Peyer's patch (tissue), 4 donors: ENCODE data around the gene CHRM5. TPM values are rescaled to one million over a fixed set of nuclear protein-coding genes. Genes with fewer than 3 reads are reported as not detected.

Source experiments
- DNase-seq, 3 donors: peaks; one replicate each; pipeline ENCODE4 v3.0.0-alpha.2; 2017 to 2019
- H3K27ac ChIP-seq, 4 donors: fragments of 200-600 bp; sonication (generic); one replicate each; pipeline ENCODE4 v1.5.1; 2016 to 2019
- H3K27me3 ChIP-seq, 2 donors: fragments of 200-600 bp; sonication (generic); one replicate each; pipeline ENCODE4 v1.5.1; 2019
- H3K36me3 ChIP-seq, 3 donors: fragments of 200-600 bp; sonication (generic); one replicate each; pipeline ENCODE4 v1.5.1; 2016 to 2019
- H3K4me1 ChIP-seq, 4 donors: fragments of 200-600 bp; sonication (generic); one replicate each; pipeline ENCODE4 v1.5.1; 2016 to 2019
- H3K4me3 ChIP-seq, 4 donors: fragments of 200-600 bp; sonication (generic); 1 replicate in 3 of 4; 2 replicates in 1 of 4; pipeline ENCODE4 v1.5.1; 2016 to 2019; ENCODE audit warnings: mild to moderate bottlenecking in 1 of 4
- H3K9me3 ChIP-seq, 4 donors: fragments of 200-600 bp; sonication (generic); one replicate each; pipeline ENCODE4 v1.5.1; 2016 to 2019; ENCODE audit warnings: mild to moderate bottlenecking in 1 of 4
- CTCF ChIP-seq, 6 experiments: fragments of 450-650 bp in 4 of 6; fragments of 200-600 bp in 2 of 6; sonication (generic) in 1 of 6; IDR thresholded peaks; one replicate each; pipeline ENCODE4 v1.5.1; 2017 to 2019; ENCODE audit warnings: antibody characterized with exemption in 6 of 6, mild to moderate bottlenecking in 3 of 6, moderate library complexity in 1 of 6
- POLR2A ChIP-seq, 2 donors: fragments of 450-650 bp; IDR thresholded peaks; one replicate each; pipeline ENCODE4 v1.5.1; 2017; ENCODE audit warnings: antibody characterized with exemption in 2 of 2, mild to moderate bottlenecking in 2 of 2, moderate library complexity in 2 of 2
- total RNA-seq, 4 donors: library from RNA; depleted of rRNA; stranded (reverse); fragments of >200 nt; gene quantifications; one replicate each; pipeline ENCODE4 v1.1.0, GENCODE V29; 2016

The CHRM5 gene
- total RNA-seq, 4 donors from 2014 or later, result not detected

- no peaks in the 10 kb centered on the region for H3K27me3 ChIP-seq
- H3K4me3 ChIP-seq, result no peak overlapping the region
- no peak for DNase-seq
- H3K27ac ChIP-seq, result no peak overlapping the region
- H3K4me1 ChIP-seq, result no peaks in the 10 kb centered on the region
- TF ChIP-seq POLR2A (IDR thresholded peaks at IDR 0.05) (no peak), CTCF (IDR thresholded peaks at IDR 0.05) (no peak)
- peaks cover 0 to under 1% (median 0%) of the 10 kb centered on the region in 4 donors for H3K9me3 ChIP-seq
- H3K36me3 ChIP-seq, result no peaks in the 10 kb centered on the region
Observed at GRCh38 chr15:34055868-34056595, 87.7 kb downstream of the CHRM5 start.

- Histone ChIP-seq H3K4me3 (no peak overlapping the region), H3K9me3 (no peaks in the 10 kb centered on the region), H3K27ac (no peak overlapping the region), H3K4me1 (no peaks in the 10 kb centered on the region), H3K27me3 (no peaks in the 10 kb centered on the region), H3K36me3 (no peaks in the 10 kb centered on the region)
- TF ChIP-seq POLR2A (IDR thresholded peaks at IDR 0.05) (no peak), CTCF (IDR thresholded peaks at IDR 0.05) (no peak)
- no peak for DNase-seq
Observed at GRCh38 chr15:34056911-34057310, 88.6 kb downstream of the CHRM5 start.

GRCh38 chr15:34059476-34059875 lies 91.2 kb downstream of the CHRM5 start:
- H3K4me1 ChIP-seq, result no peaks in the 10 kb centered on the region
- TF ChIP-seq POLR2A (IDR thresholded peaks at IDR 0.05), result no peak
- no peak for TF ChIP-seq CTCF (IDR thresholded peaks at IDR 0.05)
- H3K9me3 ChIP-seq, result no peaks in the 10 kb centered on the region

GRCh38 chr15:34059946-34060345 lies 91.6 kb downstream of the CHRM5 start:
- no peak overlapping the region for H3K4me3 ChIP-seq
- no peaks in the 10 kb centered on the region for H3K9me3 ChIP-seq
- TF ChIP-seq CTCF (IDR thresholded peaks at IDR 0.05), result no peak
- TF ChIP-seq POLR2A (IDR thresholded peaks at IDR 0.05), result no peak
- DNase-seq, result no peak
- H3K27me3 ChIP-seq, result no peaks in the 10 kb centered on the region
- no peaks in the 10 kb centered on the region for H3K36me3 ChIP-seq
- H3K4me1 ChIP-seq, result no peaks in the 10 kb centered on the region
- H3K27ac ChIP-seq, result no peak overlapping the region

More at GRCh38 chr15:34059476-34059875, 91.2 kb downstream of the CHRM5 start:
- DNase-seq, result no peak
- Histone ChIP-seq H3K27me3 (no peaks in the 10 kb centered on the region), H3K36me3 (no peaks in the 10 kb centered on the region), H3K4me3 (no peak overlapping the region), H3K27ac (no peak overlapping the region)

- no peaks in the 10 kb centered on the region for H3K27me3 ChIP-seq
- no peaks in the 10 kb centered on the region for H3K4me1 ChIP-seq
- no peak overlapping the region for H3K4me3 ChIP-seq
- no peak for DNase-seq
- no peaks in the 10 kb centered on the region for H3K9me3 ChIP-seq
- no peaks in the 10 kb centered on the region for H3K36me3 ChIP-seq
- H3K27ac ChIP-seq, result no peak overlapping the region
- TF ChIP-seq POLR2A (IDR thresholded peaks at IDR 0.05) (no peak), CTCF (IDR thresholded peaks at IDR 0.05) (no peak)
Observed at GRCh38 chr15:34064438-34064837, 96.1 kb downstream of the CHRM5 start.
